Parathyroid adenoma (tissue), 2 donors: ENCODE measurements around the gene CXCL14.

Experiments used
- H2AFZ ChIP-seq: fragments of 300-600 bp; sonication (generic); one replicate; pipeline ENCODE4 v1.7.0; 2017; ENCODE audit warnings: antibody characterized with exemption, mild to moderate bottlenecking
- H3K27ac ChIP-seq: fragments of 300-600 bp; sonication (generic); one replicate; pipeline ENCODE4 v1.7.0; 2017
- H3K27me3 ChIP-seq: fragments of 300-600 bp; sonication (generic); one replicate; pipeline ENCODE4 v1.7.0; 2017; ENCODE audit warnings: low read length; ENCODE audit not compliant: control insufficient read depth, insufficient read depth
- H3K36me3 ChIP-seq: fragments of 300-600 bp; sonication (generic); one replicate; pipeline ENCODE4 v1.7.0; 2017; ENCODE audit warnings: low read length; ENCODE audit not compliant: control insufficient read depth, insufficient read depth
- H3K4me1 ChIP-seq: fragments of 300-600 bp; sonication (generic); one replicate; pipeline ENCODE4 v1.7.0; 2017; ENCODE audit warnings: control low read depth
- H3K4me2 ChIP-seq: fragments of 300-600 bp; sonication (generic); one replicate; pipeline ENCODE4 v1.7.0; 2017; ENCODE audit warnings: low read length
- H3K4me3 ChIP-seq: fragments of 300-600 bp; sonication (generic); one replicate; pipeline ENCODE4 v1.7.0; 2017; ENCODE audit warnings: low read depth, low read length
- H3K79me2 ChIP-seq: fragments of 300-600 bp; sonication (generic); one replicate; pipeline ENCODE4 v1.7.0; 2017; ENCODE audit warnings: control low read depth
- H3K9ac ChIP-seq: fragments of 300-600 bp; sonication (generic); one replicate; pipeline ENCODE4 v1.7.0; 2017; ENCODE audit warnings: mild to moderate bottlenecking
- H3K9me3 ChIP-seq: fragments of 300-600 bp; sonication (generic); one replicate; pipeline ENCODE4 v1.7.0; 2017; ENCODE audit warnings: low read length; ENCODE audit not compliant: control insufficient read depth
- CTCF ChIP-seq: fragments of 300-600 bp; sonication (generic); IDR thresholded peaks from one replicate; pipeline ENCODE4 v1.7.0; 2017; ENCODE audit warnings: antibody characterized with exemption, mild to moderate bottlenecking
- donor health status: primary hyperparathyroidism.

CXCL14 gene

GRCh38 chr5:135602882-135603721, 24.3 kb upstream of the CXCL14 start:
- no peaks in the 10 kb centered on the region for H3K79me2 ChIP-seq
- TF ChIP-seq CTCF, result no peak
- no peak overlapping the region for H3K9ac ChIP-seq

GRCh38 chr5:135601466-135601865, 22.7 kb upstream of the CXCL14 start:
- no peaks in the 10 kb centered on the region for H3K27me3 ChIP-seq
- no peak overlapping the region for H3K9ac ChIP-seq
- no peaks in the 10 kb centered on the region for H3K4me1 ChIP-seq
- no peak overlapping the region for H3K4me3 ChIP-seq
- no peaks in the 10 kb centered on the region for H3K79me2 ChIP-seq
- no peak for TF ChIP-seq CTCF
- no peak overlapping the region for H3K4me2 ChIP-seq
- H2AFZ ChIP-seq, result no peak overlapping the region
- no peaks in the 10 kb centered on the region for H3K9me3 ChIP-seq
- H3K27ac ChIP-seq, result no peak overlapping the region
- H3K36me3 ChIP-seq, result no peaks in the 10 kb centered on the region

More at GRCh38 chr5:135602882-135603721, 24.3 kb upstream of the CXCL14 start:
- Histone ChIP-seq H3K27me3 (no peaks in the 10 kb centered on the region), H3K4me2 (no peak overlapping the region), H3K4me1 (no peaks in the 10 kb centered on the region), H3K4me3 (no peak overlapping the region), H2AFZ (no peak overlapping the region), H3K36me3 (no peaks in the 10 kb centered on the region), H3K9me3 (no peaks in the 10 kb centered on the region), H3K27ac (no peak overlapping the region)

GRCh38 chr5:135600971-135601381, 22.2 kb upstream of the CXCL14 start:
- Histone ChIP-seq H3K9ac (no peak overlapping the region), H3K79me2 (no peaks in the 10 kb centered on the region), H3K36me3 (no peaks in the 10 kb centered on the region), H3K4me3 (no peak overlapping the region), H3K27ac (no peak overlapping the region), H3K4me2 (no peak overlapping the region), H3K27me3 (no peaks in the 10 kb centered on the region), H3K9me3 (no peaks in the 10 kb centered on the region), H2AFZ (no peak overlapping the region), H3K4me1 (no peaks in the 10 kb centered on the region)
- TF ChIP-seq CTCF, result no peak

- Histone ChIP-seq H3K36me3 (no peaks in the 10 kb centered on the region), H3K4me2 (no peak overlapping the region), H3K9me3 (no peaks in the 10 kb centered on the region), H3K4me3 (no peak overlapping the region), H3K9ac (no peak overlapping the region), H3K27me3 (no peaks in the 10 kb centered on the region), H2AFZ (no peak overlapping the region), H3K79me2 (no peaks in the 10 kb centered on the region), H3K4me1 (no peaks in the 10 kb centered on the region), H3K27ac (no peak overlapping the region)
- no peak for TF ChIP-seq CTCF
Observed at GRCh38 chr5:135600152-135600570, 21.4 kb upstream of the CXCL14 start.
